H54 (cell line): Measurements from ENCODE around the gene CDHR4.

ENCODE experiments used
- DNase-seq: peaks from one replicate; pipeline ENCODE4 v3.0.0; 2011; ENCODE audit warnings: low spot score, mixed read lengths; ENCODE audit not compliant: insufficient read length
- FAIRE-seq: peaks from 3 replicates; lab custom pipeline; 2011; peaks lifted over from hg19 to GRCh38; lab: Jason Lieb, UNC
- POLR2A ChIP-seq: IDR thresholded peaks from 2 replicates; pipeline ENCODE4 v1.6.1; 2011; ENCODE audit warnings: low read depth, mild to moderate bottlenecking, low read length

CDHR4 gene

DNA sequence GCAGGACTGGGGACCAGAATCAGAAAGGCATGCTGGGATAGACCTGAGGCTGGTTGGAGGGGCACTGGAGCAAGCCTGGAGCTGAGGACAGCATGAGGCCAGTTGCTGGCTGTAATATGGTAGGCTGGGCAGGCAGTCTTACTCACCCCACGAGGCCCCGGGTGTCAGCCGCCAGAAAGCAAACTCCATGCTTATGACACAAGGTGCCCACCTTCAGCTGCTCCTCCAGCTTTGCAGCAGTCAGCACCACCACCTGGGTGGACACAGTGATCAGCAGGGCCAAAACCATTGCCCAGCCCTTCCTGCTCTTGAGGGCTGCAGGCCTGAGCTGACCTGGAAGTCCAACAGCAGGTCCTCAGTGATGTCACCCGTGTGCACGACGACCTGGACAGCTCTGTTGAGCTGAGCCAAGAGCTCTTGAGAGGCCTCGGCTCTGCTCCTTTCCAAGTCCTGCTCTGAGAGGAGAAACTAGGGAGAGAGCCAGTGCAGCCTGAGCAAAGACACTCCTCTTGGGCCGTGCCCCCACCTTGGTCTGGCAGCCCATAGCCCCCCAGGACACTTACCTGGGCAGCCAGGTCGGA, 13.3 kb upstream of the CDHR4 start:
- FAIRE-seq: no peak
- DNase-seq: no peak
- TF ChIP-seq POLR2A: no peak

DNA sequence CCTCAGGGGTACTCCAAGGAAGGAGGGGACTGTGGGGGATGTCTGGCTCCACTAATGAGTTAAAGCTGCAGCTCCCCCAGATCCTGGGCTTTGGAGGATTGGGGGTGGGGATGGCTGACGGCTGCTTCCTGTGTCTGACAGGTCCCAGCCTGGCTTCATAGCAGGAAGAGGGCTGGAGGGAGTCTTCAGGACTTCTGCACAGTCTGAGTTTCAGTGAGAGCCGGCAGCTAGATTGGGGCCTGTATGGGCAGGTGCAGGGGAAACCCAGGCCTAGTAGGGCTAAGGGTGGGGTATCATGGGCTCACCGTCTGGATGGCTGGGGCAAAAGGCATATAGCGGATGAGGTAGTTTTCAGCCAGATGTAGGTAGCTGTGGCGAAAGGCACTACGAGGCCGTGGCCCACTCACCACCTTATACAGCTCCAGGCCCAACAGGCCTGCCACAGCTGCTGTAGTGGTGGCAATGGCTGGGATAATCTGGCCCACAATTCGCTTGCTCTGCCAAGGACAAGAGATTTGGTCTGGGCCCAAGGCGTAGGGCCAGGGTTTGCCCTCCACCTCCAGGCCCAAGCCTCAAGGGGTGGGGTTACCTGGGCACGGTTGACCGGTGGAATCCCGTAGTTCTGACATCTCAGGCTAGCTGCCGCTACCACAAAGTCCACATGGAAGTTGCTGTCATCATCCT, 7.9 kb upstream of the CDHR4 start:
- DNase-seq: no peak
- TF ChIP-seq POLR2A: no peak
- FAIRE-seq: no peak

DNA sequence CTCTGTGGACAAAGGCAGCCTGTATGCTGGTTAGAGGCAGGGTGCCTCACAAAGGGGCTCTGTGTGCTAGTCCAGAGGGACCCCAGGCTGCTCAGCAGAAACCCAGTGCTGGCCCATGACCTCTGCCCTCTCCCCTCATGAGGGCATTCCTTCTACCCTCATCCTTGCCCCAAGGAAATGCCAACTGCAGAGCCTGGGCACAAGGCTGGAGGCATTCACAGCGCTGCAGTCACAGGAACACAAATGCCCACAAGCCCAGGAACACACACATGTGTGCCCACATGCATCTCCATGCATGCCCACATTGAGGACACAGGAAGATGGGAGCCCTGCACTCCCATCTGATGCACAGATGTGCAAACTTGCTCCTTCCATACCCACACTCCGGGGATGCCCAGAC, 7.2 kb upstream of the CDHR4 start:
- no peak for FAIRE-seq

DNA sequence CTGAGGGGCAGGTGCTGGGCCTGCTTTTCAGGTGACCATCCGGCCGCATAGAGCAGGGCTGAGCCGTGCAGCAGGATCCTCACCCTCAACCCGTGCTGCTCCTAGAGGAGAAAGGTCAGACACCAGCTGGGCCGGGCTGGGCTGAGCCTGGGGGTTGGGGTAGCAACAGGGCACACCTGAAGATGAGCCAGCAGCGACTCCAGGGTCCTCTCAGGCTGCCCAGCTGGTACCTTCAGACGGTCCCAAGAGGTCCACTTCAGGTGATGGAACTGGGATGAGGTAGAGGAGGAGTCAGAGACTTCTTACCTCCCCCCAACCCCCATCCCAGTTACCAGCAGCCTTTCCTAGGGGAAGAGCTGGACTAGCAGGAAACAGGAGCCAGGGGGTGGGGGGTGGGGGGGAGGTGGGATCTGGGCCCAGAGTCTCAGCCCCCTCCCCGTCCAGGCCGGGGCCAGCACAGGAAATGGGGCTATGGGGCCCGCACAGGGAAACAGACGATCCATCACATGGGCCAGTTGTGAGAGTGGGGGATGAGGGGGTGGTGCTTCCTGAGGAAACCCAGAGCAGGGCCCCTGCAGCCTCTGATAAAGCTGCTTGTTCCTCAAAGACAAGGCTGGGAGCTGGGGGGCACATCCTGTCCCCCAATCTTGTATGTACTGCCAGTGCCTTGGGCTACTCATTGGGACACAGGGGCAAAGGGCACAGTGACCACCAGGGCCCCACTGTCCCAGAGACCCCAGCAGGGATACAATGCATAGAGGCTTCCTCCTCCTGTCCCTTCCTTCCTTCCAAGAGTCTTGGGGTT, 6.4 kb upstream of the CDHR4 start:
- DNase-seq (no peak), FAIRE-seq (no peak)
- TF ChIP-seq POLR2A: no peak

More for the DNA sequence above, 7.2 kb upstream of the CDHR4 start:
- no peak for TF ChIP-seq POLR2A
- DNase-seq: no peak

DNA sequence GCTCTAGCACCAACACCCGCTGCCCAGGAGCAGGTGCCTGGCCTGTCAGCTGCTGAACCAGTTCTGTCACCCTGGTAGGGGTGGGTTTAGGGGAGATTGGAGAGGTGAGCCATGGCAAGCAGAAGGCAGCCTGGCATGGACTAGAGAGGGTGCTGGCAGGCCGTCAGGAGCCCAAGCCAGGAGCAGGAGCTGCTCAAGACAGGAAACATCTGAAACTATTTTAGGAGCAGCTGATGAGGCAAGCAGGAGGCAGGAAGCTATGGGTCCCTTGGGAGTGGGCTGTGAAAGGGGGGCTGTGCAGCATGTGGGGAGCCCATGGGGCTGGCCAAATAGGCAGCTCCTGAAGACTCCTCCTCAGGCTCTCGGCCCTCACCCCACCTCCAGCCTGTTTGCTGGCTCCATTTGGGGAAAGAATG, 5.7 kb upstream of the CDHR4 start:
- TF ChIP-seq POLR2A: no peak
- DNase-seq (no peak), FAIRE-seq (no peak)

DNA sequence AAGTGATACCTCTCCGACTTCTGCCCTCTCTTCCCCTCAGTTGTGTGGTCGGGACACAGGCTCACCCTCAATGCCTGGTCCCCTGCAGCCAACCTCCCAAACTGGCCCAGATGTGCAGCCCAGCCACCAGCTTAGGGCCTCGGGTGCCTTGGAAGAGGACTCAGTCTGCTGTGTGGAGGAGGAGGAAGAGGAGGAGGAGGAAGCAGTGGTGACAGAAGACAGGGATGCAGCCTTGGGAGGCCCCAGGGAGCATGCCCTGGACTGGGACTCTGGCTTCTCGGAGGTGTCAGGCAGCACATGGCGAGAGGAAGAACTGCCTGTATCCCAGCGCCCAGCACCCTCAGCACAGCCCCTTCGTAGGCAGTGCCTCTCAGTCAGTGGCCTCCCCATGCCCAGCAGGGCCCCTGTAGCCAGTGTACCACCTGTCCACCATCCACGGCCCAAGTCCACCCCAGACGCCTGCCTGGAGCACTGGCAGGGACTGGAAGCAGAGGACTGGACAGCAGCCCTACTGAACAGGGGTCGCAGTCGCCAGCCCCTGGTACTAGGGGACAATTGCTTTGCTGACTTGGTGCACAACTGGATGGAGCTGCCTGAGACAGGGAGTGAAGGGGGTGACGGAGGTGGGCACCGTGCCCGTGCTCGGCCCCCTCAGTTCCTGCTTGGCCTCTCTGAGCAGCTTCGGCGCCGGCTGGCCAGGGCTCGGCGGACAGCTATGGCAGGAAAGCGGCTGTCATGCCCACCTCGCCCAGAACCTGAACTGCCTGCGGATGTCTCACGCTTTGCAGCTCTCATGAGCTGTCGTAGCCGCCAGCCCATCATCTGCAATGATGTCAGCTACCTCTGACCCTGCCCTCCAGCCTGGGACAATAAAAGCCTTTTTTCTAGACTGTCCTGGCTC, 4.7 kb upstream of the CDHR4 start:
- no peak for TF ChIP-seq POLR2A
- FAIRE-seq (no peak), DNase-seq (no peak)

DNA sequence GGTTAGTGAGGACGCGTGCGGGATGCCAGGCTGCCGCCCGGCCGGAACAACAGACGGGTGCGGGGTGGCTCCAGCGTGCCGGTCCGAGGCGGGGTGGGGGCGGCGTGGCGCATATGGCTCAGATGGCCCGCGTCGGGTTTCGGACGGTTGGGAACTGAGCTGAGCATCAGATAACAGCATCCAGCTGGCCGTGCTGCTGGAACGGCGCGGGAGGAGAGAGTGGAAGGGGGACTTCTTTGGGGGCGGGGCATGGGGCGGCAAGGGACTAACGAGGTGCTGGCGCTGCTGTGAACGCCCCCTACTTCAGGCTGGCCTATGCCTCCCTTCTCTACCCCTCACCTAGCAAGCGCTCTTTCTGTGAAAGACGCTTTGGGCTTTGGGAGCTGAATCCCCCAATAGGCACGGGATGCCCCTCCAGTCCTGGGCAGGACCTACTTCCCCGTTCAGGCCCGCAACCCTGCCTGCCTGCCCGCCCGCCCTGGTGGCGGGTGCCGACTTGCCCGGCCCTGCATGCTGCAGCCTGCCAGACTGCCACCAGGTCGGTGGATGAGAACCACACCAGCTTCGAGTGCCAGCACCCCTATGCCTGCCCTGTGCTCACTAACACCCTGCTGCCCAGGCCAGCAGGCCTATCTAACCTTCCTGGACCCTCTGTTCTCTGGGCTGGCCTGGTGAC, 3.9 kb upstream of the CDHR4 start:
- no peak for FAIRE-seq
- TF ChIP-seq POLR2A: no peak
- no peak for DNase-seq

DNA sequence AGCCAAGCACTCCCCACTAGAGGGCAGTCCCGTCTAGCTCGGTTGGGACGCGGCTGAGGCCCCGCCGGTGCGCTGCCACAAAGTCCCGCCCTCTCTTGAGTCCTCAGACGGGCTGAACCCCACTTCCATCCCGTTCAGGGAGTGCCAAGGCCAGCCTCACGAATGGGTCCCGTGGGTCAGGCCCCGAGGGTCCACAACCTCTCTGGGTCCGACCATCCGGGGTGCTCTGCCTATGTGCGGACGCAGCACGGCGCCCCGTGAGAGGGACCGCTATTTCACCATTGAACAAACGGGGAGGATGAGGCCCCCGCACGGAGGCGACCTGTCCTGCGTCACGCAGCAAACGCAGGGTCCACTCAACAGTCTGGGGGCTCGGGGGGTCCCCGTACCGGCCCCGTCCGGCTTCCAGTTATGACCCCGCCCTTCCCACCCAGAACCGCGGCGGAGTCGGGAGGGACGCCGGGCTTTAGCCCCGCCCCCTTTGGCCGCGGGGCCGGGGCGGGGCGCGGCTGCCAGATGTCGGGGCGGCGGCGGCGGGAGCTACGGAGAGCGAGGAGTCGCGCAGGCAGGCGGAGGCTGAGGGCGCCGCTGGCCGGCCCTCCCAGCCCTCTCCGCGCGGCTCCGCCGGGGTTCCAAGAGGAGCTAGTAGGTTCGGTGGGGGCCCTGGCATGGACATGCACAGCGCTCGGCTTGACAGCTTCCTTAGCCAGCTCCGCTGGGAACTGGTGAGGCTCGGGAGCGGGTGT, 3.2 kb upstream of the CDHR4 start, which contains the start of gene INKA1:
Gene INKA1, plus strand, starts transcription at position 543 of the 746 bp plus-strand sequence. Its CDS starts 132 bp downstream, at position 675.
- peak; percentile 51; the same call in 1 of the 2 replicates for TF ChIP-seq POLR2A
- DNase-seq (peak; percentile 81), FAIRE-seq (peak; percentile 36)

DNA sequence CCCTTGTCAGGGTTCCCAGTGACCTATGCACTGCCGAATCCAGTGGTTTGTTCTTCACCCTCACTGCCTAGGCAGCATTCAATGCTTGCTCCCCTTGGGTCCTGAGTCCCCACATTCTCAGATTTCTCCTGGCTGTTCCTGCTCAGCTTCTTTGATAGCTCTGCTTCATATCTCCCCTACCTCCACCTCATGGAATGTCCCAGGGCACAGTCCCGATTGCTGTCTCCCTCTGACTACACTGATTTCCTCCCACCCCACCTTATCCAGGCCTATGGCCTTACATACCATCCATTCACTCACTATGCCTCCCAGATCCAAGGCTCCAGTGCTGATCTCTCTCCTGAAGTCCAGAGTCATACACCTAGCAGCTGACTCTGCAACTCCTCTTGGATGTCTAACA, 1.5 kb upstream of the CDHR4 start:
- FAIRE-seq: no peak
- no peak for DNase-seq

DNA sequence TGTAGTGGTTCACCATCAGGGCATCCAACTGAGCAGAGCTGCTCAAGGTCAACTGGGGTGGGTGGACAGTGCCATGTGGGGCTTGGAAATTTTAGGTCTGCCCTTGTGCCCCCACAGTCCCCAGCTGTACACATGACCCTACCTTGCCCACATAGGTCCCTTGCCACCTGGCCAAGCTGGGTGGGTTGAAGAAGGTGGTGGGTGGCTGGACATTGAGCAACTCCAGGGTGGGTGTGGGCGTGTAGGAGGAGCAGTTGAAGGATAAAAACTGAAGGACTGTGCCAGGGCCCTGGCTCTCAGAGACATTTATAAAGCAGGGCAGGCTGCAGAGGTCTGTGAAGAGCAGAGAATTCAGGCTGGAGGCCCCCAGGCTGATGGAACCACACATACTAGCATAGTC, 568 bp downstream of the CDHR4 start:
- TF ChIP-seq POLR2A: no peak
- DNase-seq (no peak), FAIRE-seq (no peak)

More for the DNA sequence above, 1.5 kb upstream of the CDHR4 start:
- TF ChIP-seq POLR2A: no peak

DNA sequence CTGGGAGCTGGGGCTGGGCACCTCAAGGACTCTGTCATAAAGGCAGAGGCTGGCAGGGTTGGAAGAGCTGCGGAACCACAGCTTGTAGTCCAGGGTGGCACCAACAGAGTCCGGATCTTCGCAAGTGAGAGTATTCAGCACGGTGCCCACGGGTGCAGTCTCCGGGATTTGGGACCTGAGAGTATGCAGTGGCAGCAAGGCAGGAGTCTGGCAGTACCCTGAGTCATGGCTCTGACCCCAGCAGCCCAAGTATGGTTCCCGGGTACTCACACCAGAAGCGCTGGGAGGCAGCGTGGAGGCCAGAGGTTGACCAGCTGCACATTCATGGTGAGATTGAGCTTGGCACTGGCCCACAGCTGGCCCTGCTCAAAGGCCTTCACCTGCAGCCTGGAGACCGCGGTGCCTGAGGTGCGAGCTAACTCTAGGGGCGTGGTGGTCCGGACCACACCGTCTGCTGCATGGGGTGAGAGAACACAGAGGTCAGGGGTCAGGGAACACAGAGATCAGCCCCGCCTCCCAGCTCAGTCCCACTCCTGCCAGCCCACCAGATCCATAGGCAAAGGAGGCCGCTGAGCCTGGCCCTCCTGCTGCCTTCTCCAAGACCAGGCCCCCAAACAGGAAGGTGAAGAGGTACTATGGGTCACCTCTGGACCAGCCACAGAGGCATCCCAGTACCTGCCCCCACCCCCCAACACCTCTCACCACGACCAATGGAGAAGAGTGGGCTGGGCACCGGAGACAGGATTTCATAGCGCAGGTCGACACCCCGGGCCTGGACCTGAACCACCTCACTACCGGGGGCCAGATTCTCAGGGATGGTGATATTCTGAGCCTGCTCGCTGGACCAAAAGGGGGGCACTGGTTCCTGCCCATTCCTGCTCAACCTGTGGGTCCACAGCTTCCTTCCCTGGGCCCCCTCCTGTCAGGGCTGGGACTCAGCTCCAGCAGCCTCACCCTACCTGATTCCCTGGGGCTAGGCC, 4.5 kb downstream of the CDHR4 start:
- no peak for DNase-seq
- no peak for TF ChIP-seq POLR2A
- FAIRE-seq: no peak

DNA sequence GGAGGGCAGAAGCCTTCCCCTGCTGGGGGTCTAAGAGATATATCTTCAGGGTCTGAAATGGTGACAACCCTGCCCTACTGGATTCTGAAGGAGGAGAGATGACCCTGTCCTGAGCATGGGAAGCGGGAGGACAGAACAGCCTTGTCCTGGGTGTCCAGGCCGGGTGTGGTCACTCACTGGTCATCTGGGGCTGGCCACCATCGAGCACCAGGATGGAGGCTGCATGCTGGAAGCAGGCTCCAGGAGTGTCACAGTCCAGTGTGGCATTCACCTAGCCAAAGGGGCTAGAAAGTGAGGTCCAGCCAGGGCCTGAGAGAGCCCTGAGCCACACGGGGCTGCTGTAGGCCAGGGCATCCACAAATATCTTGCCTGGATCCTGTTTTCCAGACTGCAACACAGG, 5.2 kb downstream of the CDHR4 start:
- TF ChIP-seq POLR2A: no peak
- no peak for DNase-seq
- FAIRE-seq: no peak
